OCI-LY1 (cell line): Measurements from ENCODE around the gene DIAPH2.

Experiments
- H2AFZ ChIP-seq: fragments of 200-600 bp; sonication (generic), shearing (Covaris generic); 2 replicates; pipeline ENCODE4 v1.6.0; 2014; ENCODE audit warnings: antibody characterized with exemption, mild to moderate bottlenecking, low read length
- H3F3A ChIP-seq: fragments of 200-600 bp; sonication (generic), shearing (Covaris generic); 2 replicates; pipeline ENCODE4 v1.6.0; 2014; ENCODE audit warnings: mild to moderate bottlenecking, antibody characterized with exemption, low read length, moderate library complexity; ENCODE audit not compliant: insufficient read depth
- H3K27ac ChIP-seq: fragments of 200-600 bp; sonication (generic); 2 replicates; pipeline ENCODE4 v1.5.1; 2014; ENCODE audit warnings: low read length, mixed run types, mild to moderate bottlenecking, low read depth; ENCODE audit not compliant: poor library complexity, severe bottlenecking
- H3K27me3 ChIP-seq: fragments of 200-600 bp; sonication (generic); 2 replicates; pipeline ENCODE4 v1.6.0; 2014; ENCODE audit warnings: antibody characterized with exemption, mild to moderate bottlenecking, low read length, moderate library complexity; ENCODE audit not compliant: insufficient read depth
- H3K36me3 ChIP-seq: fragments of 200-600 bp; sonication (generic); 2 replicates; pipeline ENCODE4 v1.6.1; 2014; ENCODE audit warnings: mild to moderate bottlenecking, antibody characterized with exemption, low read length, moderate library complexity, mixed read lengths; ENCODE audit not compliant: insufficient read depth
- H3K4me1 ChIP-seq: fragments of 200-600 bp; sonication (generic); 2 replicates; pipeline ENCODE4 v1.5.1; 2014; ENCODE audit warnings: mild to moderate bottlenecking, low read length, moderate library complexity; ENCODE audit not compliant: insufficient read depth, severe bottlenecking
- H3K4me2 ChIP-seq: fragments of 200-600 bp; sonication (generic), shearing (Covaris generic); 2 replicates; pipeline ENCODE4 v1.6.1; 2014; ENCODE audit warnings: low read length
- H3K4me3 ChIP-seq: fragments of 200-600 bp; sonication (generic); 2 replicates; pipeline ENCODE4 v1.5.1; 2014; ENCODE audit warnings: low read length, low read depth, mild to moderate bottlenecking, mixed read lengths; ENCODE audit not compliant: poor library complexity, severe bottlenecking
- H3K79me2 ChIP-seq: fragments of 200-600 bp; shearing (Covaris generic); 2 replicates; pipeline ENCODE4 v1.6.1; 2016; ENCODE audit warnings: mixed run types, low read length, mixed read lengths; ENCODE audit not compliant: insufficient read depth
- H3K9ac ChIP-seq: fragments of 200-600 bp; sonication (generic), shearing (Covaris generic); 2 replicates; pipeline ENCODE4 v1.6.1; 2014; ENCODE audit warnings: mild to moderate bottlenecking, low read length, mixed read lengths
- H3K9me2 ChIP-seq: fragments of 200-600 bp; sonication (generic), shearing (Covaris generic); 2 replicates; pipeline ENCODE4 v1.6.1; 2014; ENCODE audit warnings: low read depth, mild to moderate bottlenecking, low read length, mixed read lengths
- H3K9me3 ChIP-seq: fragments of 200-600 bp; shearing (Covaris generic); 2 replicates; pipeline ENCODE4 v1.6.1; 2014; ENCODE audit warnings: low read length, mixed read lengths
- H4K20me1 ChIP-seq: fragments of 200-600 bp; sonication (generic), shearing (Covaris generic); 2 replicates; pipeline ENCODE4 v1.6.0; 2016; ENCODE audit warnings: mild to moderate bottlenecking, low read length; ENCODE audit not compliant: insufficient read depth
- CTCF ChIP-seq: fragments of 200-600 bp; sonication (generic), shearing (Covaris generic); IDR thresholded peaks from 2 replicates; pipeline ENCODE4 v1.5.1; 2017; ENCODE audit warnings: mild to moderate bottlenecking, antibody characterized with exemption, low read length, moderate library complexity, mixed read lengths
- EZH2 ChIP-seq: fragments of 200-600 bp; sonication (generic), shearing (Covaris generic); IDR thresholded peaks from 2 replicates; pipeline ENCODE4 v1.8.0; 2017; ENCODE audit warnings: borderline replicate concordance, mixed run types, mild to moderate bottlenecking, antibody characterized with exemption, low read length, moderate library complexity, mixed read lengths

The DIAPH2 gene

GRCh38 chrX:97065973-97066372 lies 381.3 kb downstream of the DIAPH2 start:
- Histone ChIP-seq H3K4me3 (no peak overlapping the region), H3K27me3 (no peaks in the 10 kb centered on the region), H3K9me2 (no peaks in the 10 kb centered on the region), H3K27ac (no peak overlapping the region), H3K36me3 (no peaks in the 10 kb centered on the region), H3K9ac (no peak overlapping the region), H3K4me1 (no peaks in the 10 kb centered on the region), H3K79me2 (no peaks in the 10 kb centered on the region), H4K20me1 (no peaks in the 10 kb centered on the region), H2AFZ (no peak overlapping the region), H3K4me2 (no peak overlapping the region), H3K9me3 (no peaks in the 10 kb centered on the region), H3F3A (no peaks in the 10 kb centered on the region)
- TF ChIP-seq CTCF (no peak), EZH2 (no peak)

GRCh38 chrX:97066381-97066780 lies 381.7 kb downstream of the DIAPH2 start:
- Histone ChIP-seq H3K9me2 (no peaks in the 10 kb centered on the region), H3K9me3 (no peaks in the 10 kb centered on the region), H3K9ac (no peak overlapping the region), H3K4me2 (no peak overlapping the region), H3K4me1 (no peaks in the 10 kb centered on the region), H3K4me3 (no peak overlapping the region), H3F3A (no peaks in the 10 kb centered on the region), H3K79me2 (no peaks in the 10 kb centered on the region), H3K36me3 (no peaks in the 10 kb centered on the region), H2AFZ (no peak overlapping the region), H3K27ac (no peak overlapping the region), H3K27me3 (no peaks in the 10 kb centered on the region), H4K20me1 (no peaks in the 10 kb centered on the region)
- TF ChIP-seq CTCF (no peak), EZH2 (no peak)

- H3K4me1 ChIP-seq, result no peaks in the 10 kb centered on the region
- H3F3A ChIP-seq, result no peaks in the 10 kb centered on the region
- H3K79me2 ChIP-seq, result no peaks in the 10 kb centered on the region
- no peaks in the 10 kb centered on the region for H3K36me3 ChIP-seq
- H3K4me3 ChIP-seq, result no peak overlapping the region
- no peak overlapping the region for H3K9ac ChIP-seq
- H3K9me2 ChIP-seq, result no peaks in the 10 kb centered on the region
- H3K4me2 ChIP-seq, result no peak overlapping the region
- no peaks in the 10 kb centered on the region for H3K9me3 ChIP-seq
- no peak overlapping the region for H3K27ac ChIP-seq
- no peaks in the 10 kb centered on the region for H4K20me1 ChIP-seq
- TF ChIP-seq CTCF (no peak), EZH2 (no peak)
- H2AFZ ChIP-seq, result no peak overlapping the region
- no peaks in the 10 kb centered on the region for H3K27me3 ChIP-seq
These were observed 385.7 kb downstream of the DIAPH2 start for GRCh38 chrX:97070346-97070745.
